BJ (cell line): ENCODE results near the gene DHX58. TPM values are rescaled to one million over a fixed set of nuclear protein-coding genes. Genes with fewer than 3 reads are reported as not detected.

Experiments used
- CTCF ChIA-PET: fragments of 350-600 bp; formaldehyde crosslinking; extraction: SDS; loops from one replicate; lab custom pipeline; 2021; ENCODE audit warnings: antibody characterized with exemption, inconsistent platforms; lab: Yijun Ruan, JAX
- POLR2A ChIA-PET: fragments of 300-600 bp; sonication (Branson Sonifier 250); formaldehyde crosslinking; extraction: SDS; loops from one replicate; lab custom pipeline; 2021; ENCODE audit warnings: antibody characterized with exemption; lab: Charles Lee
- DNase-seq: peaks from one replicate; pipeline ENCODE4 v3.0.0-alpha.2; 2011; ENCODE audit warnings: low read depth
- H3K27me3 ChIP-seq: 2 replicates; pipeline ENCODE4 v1.6.0; 2011; ENCODE audit warnings: low read length; ENCODE audit not compliant: control insufficient read depth, insufficient read depth
- H3K36me3 ChIP-seq: 2 replicates; pipeline ENCODE4 v1.5.1; 2011; ENCODE audit warnings: low read length; ENCODE audit not compliant: control insufficient read depth, insufficient read depth
- H3K4me3 ChIP-seq: 2 replicates; pipeline ENCODE4 v1.5.1; 2011; ENCODE audit warnings: low read depth, mild to moderate bottlenecking, control low read depth, low read length
- CTCF ChIP-seq: IDR thresholded peaks from 2 replicates; pipeline ENCODE4 v1.5.1; 2011; ENCODE audit warnings: low read depth, mild to moderate bottlenecking, control low read depth, inconsistent platforms, low read length, moderate library complexity; ENCODE audit not compliant: insufficient read depth
- polyA plus RNA-seq: library from polyadenylated mRNA; depleted of rRNA; stranded (reverse); fragments of >200 nt; gene quantifications from 2 replicates; pipeline ENCODE4 v1.2.3, GENCODE V29; 2011

Gene DHX58
- polyA plus RNA-seq, 1 experiment = 18.0 TPM

DNA sequence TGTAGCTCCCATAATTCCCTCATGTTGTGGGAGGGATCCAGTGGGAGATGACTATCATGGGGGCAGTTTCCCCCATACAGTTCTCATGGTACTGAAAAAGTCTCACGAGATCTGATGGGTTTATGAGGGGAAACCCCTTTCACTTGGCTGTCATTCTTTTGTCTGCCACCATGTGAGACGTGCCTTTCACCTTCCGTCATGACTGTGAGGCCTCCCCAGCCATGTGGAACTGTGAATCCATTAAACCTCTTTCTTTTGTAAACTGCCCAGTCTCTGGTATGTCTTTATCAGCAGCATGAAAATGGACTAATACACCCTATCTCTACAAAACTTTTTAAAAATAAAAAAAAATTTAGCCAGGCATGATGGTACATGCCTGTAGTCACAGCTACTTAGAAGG, 55.9 kb downstream of the DHX58 start:
- Histone ChIP-seq H3K4me3 (no peak overlapping the region), H3K36me3 (no peaks in the 10 kb centered on the region), H3K27me3 (peaks cover 29% of the 10 kb centered on the region)
- no peak for DNase-seq
- POLR2A ChIA-PET = no interaction called here
- TF ChIP-seq CTCF = no peak
- CTCF ChIA-PET = interaction anchor here (0.8 to 1.9 kb wide), 3 partner anchors 10 to 45 kb away, joined by 4 to 9 read pairs (median 8); no protein-coding TSS in a partner anchor

DNA sequence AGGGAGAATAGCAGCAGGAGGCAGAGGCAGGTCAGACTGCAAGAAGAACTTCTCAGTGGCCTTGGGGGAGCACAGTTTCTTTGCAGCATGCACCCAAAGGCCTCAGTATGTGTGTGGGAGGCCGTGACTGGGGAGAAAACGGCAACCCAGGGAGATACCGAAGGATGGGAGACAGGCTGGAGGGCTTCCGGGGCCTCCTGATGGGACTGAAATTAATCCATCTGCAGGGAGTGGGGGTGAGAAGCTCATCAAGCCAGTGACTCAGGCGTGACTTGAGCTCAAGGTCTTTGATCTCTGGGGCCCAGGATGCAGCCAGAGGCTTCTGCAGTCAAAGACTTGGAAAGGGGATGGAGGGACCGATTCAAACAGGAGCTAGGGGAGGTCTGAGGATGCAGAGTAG, 57.0 kb downstream of the DHX58 start:
- DNase-seq = no peak
- Histone ChIP-seq H3K36me3 (no peaks in the 10 kb centered on the region), H3K4me3 (no peak overlapping the region), H3K27me3 (peaks cover 36% of the 10 kb centered on the region)
- POLR2A ChIA-PET = interaction anchor here (0.6 kb wide), 2 partner anchors 73 to 269 kb away, joined by 6 to 9 read pairs; partner anchors contain the start of gene JUP
- TF ChIP-seq CTCF = no peak
- CTCF ChIA-PET = interaction anchor here (1.1 to 1.9 kb wide), 4 partner anchors 11 to 31 kb away, joined by 4 to 9 read pairs (median 8); no protein-coding TSS in a partner anchor

- no peaks in the 10 kb centered on the region for H3K36me3 ChIP-seq
- no peak for DNase-seq
- ChIA-PET POLR2A (no interaction called here), CTCF (interaction anchor here (1.1 to 1.9 kb wide), 4 partner anchors 11 to 31 kb away, joined by 4 to 9 read pairs (median 8); no protein-coding TSS in a partner anchor)
- H3K4me3 ChIP-seq = no peak overlapping the region
- H3K27me3 ChIP-seq = peaks cover 36% of the 10 kb centered on the region
- no peak for TF ChIP-seq CTCF
Observed at GRCh38 chr17:42055027-42055426, 57.5 kb downstream of the DHX58 start.

DNA sequence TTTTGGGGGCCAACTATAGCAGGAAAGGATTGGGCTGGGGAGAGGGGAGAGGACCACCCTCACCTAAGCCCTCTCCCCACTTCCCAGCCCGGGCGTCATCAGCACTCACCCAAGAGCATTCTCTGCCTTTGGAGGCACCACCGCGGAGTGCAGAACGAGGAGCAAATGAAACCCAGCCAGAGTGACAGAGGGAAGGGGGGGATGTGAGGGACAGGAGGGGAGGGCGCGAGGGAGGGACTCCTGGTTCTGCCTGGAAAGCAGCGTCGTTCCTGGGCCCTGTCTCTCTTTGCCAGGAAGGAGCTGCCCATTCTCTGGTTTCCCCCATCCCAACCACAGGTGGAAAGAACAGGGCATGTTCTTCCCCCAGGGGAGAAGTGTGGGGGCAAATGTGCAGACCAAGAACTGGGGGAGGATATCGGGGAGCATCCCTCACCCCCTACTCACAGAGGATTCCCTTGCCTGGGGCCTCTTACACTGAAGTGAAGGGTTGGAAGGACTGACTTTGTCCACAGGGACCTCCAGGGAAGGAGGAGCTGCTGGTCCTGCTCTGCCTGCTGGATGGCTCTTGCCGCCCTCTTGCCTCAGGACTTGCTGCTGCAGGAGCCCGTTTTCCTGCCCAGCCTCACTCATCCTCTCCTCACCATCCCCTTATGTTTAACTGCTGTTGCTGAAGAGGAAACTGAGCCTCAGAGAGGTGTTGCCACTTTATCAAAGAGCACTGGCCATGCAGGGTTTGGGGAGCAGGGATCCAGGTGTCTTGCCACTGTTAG, 58.6 kb downstream of the DHX58 start:
- TF ChIP-seq CTCF = no peak
- no peak overlapping the region for H3K4me3 ChIP-seq
- no peak for DNase-seq
- no peaks in the 10 kb centered on the region for H3K36me3 ChIP-seq
- H3K27me3 ChIP-seq = peaks cover 38% of the 10 kb centered on the region
- POLR2A ChIA-PET = no interaction called here
- CTCF ChIA-PET = interaction anchor here (1.7 kb wide), 1 partner anchor 13 kb away, joined by 7 read pairs; no protein-coding TSS in a partner anchor

DNA sequence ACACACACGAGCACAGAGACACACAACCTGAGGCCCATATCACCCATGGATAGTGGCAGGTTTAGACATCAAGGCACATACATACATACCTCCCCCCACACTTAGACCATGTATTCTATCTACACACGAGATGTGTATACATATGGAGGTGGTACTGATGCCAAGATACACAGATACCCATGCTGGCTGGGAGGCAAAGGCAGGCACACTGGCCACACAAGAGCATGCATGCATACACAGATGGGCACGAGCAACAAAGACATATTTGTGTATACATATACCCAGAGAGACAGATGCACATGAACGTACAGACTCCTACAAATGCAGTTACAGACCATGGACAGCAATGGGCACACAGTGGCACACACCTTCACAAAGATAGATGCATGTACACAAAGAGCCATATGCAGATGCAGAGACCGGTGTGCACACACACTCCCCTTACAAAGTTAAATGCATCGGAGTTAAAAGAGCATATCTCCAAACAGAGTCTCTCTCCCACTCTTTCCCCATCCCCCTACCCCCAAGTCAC, 60.1 kb downstream of the DHX58 start:
- DNase-seq = no peak
- ChIA-PET CTCF (interaction anchor here (1.7 kb wide), 2 partner anchors 15 to 16 kb away, joined by 3 to 6 read pairs; no protein-coding TSS in a partner anchor), POLR2A (no interaction called here)
- Histone ChIP-seq H3K36me3 (no peaks in the 10 kb centered on the region), H3K4me3 (no peak overlapping the region), H3K27me3 (peaks cover 43% of the 10 kb centered on the region)
- TF ChIP-seq CTCF = no peak
